NT2/D1 (cell line): ENCODE measurements around the gene RFLNA.

Experiments used
- DNase-seq: peaks from one replicate; pipeline ENCODE4 v3.0.0-alpha.2; 2011; ENCODE audit warnings: low read depth, low spot score
- H3K27me3 ChIP-seq: 2 replicates; pipeline ENCODE4 v1.6.0; 2011; ENCODE audit warnings: mild to moderate bottlenecking; ENCODE audit not compliant: insufficient read length, insufficient read depth
- H3K36me3 ChIP-seq: 2 replicates; pipeline ENCODE4 v1.6.1; 2011; ENCODE audit warnings: mild to moderate bottlenecking, low read length, mixed read lengths; ENCODE audit not compliant: insufficient read depth, insufficient read length
- H3K4me1 ChIP-seq: 2 replicates; pipeline ENCODE4 v1.5.1; 2011; ENCODE audit not compliant: insufficient read depth, insufficient read length
- H3K4me3 ChIP-seq: 2 replicates; pipeline ENCODE4 v1.5.1; 2011; ENCODE audit warnings: low read depth; ENCODE audit not compliant: insufficient read length
- H3K9ac ChIP-seq: 2 replicates; pipeline ENCODE4 v1.6.0; 2011; ENCODE audit warnings: low read depth; ENCODE audit not compliant: insufficient read length
- H3K9me3 ChIP-seq: 2 replicates; pipeline ENCODE4 v1.5.1; 2011; ENCODE audit warnings: mild to moderate bottlenecking, low read length; ENCODE audit not compliant: insufficient read depth
- SUZ12 ChIP-seq: IDR thresholded peaks from 2 replicates; pipeline ENCODE4 v1.6.1; 2011; ENCODE audit not compliant: insufficient read length, insufficient read depth; ENCODE audit errors: extremely low read depth
- YY1 ChIP-seq: IDR thresholded peaks from 2 replicates; pipeline ENCODE4 v1.6.1; 2011; ENCODE audit not compliant: insufficient read length, insufficient read depth
- ZNF274 ChIP-seq: IDR thresholded peaks from 2 replicates; pipeline ENCODE4 v1.6.1; 2011; ENCODE audit warnings: mild to moderate bottlenecking, low read depth, low read length

The RFLNA gene

GRCh38 chr12:124276337-124276736, 18.6 kb upstream of the RFLNA start:
- peaks cover 11% of the 10 kb centered on the region for H3K4me1 ChIP-seq

GRCh38 chr12:124277394-124278241, 17.3 kb upstream of the RFLNA start:
- H3K27me3 ChIP-seq, result no peaks in the 10 kb centered on the region
- no peak overlapping the region for H3K4me3 ChIP-seq
- peaks cover 7% of the 10 kb centered on the region; the same call in 1 of the 2 replicates for H3K9me3 ChIP-seq
- H3K4me1 ChIP-seq, result peaks cover 11% of the 10 kb centered on the region
- no peaks in the 10 kb centered on the region for H3K36me3 ChIP-seq
- DNase-seq, result no peak
- TF ChIP-seq ZNF274 (no peak), SUZ12 (no peak), YY1 (no peak)
- no peak overlapping the region for H3K9ac ChIP-seq

More at GRCh38 chr12:124276337-124276736, 18.6 kb upstream of the RFLNA start:
- DNase-seq, result no peak
- TF ChIP-seq SUZ12, result no peak
- TF ChIP-seq YY1, result no peak
- no peak for TF ChIP-seq ZNF274
- H3K27me3 ChIP-seq, result no peaks in the 10 kb centered on the region
- H3K36me3 ChIP-seq, result no peaks in the 10 kb centered on the region
- peaks cover 5% of the 10 kb centered on the region; the same call in 1 of the 2 replicates for H3K9me3 ChIP-seq
- H3K4me3 ChIP-seq, result no peak overlapping the region
- no peak overlapping the region for H3K9ac ChIP-seq

GRCh38 chr12:124278389-124279101, 16.3 kb upstream of the RFLNA start:
- Histone ChIP-seq H3K9me3 (peaks cover 7% of the 10 kb centered on the region; the same call in 1 of the 2 replicates), H3K27me3 (no peaks in the 10 kb centered on the region), H3K4me1 (peaks cover 11% of the 10 kb centered on the region), H3K9ac (no peak overlapping the region), H3K36me3 (no peaks in the 10 kb centered on the region), H3K4me3 (no peak overlapping the region)
- no peak for DNase-seq
- TF ChIP-seq SUZ12, result no peak
- TF ChIP-seq YY1, result no peak
- TF ChIP-seq ZNF274, result no peak

DNA sequence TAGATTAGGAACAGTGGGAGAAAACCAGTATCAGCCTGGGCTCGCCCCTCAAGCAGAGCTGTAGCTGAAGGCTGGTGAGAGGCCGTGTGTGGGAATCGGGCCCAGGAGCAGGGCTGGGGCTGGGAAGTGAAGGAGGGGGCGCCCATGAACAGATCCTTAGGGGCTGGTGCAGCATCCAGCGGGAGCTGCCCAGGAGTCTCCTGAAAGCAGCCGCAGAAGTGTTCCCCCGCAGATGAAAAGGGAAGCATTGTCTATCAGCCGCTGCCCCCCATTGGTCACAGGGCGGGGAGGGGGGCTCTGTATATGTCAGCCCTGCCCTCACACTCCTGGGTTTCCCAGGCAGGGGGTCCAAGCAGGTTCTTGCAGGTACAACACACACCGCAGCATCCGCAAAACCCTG, 15.6 kb upstream of the RFLNA start:
- no peak for TF ChIP-seq YY1
- no peak for TF ChIP-seq SUZ12
- no peak for TF ChIP-seq ZNF274
- Histone ChIP-seq H3K9me3 (peaks cover 8% of the 10 kb centered on the region), H3K27me3 (no peaks in the 10 kb centered on the region), H3K36me3 (no peaks in the 10 kb centered on the region), H3K4me1 (peaks cover 11% of the 10 kb centered on the region), H3K4me3 (no peak overlapping the region), H3K9ac (peak overlapping the region; percentile 27)
- DNase-seq, result no peak

GRCh38 chr12:124279846-124280360, 15.0 kb upstream of the RFLNA start:
- no peak for DNase-seq
- Histone ChIP-seq H3K9me3 (peaks cover 14% of the 10 kb centered on the region), H3K4me1 (peaks cover 11% of the 10 kb centered on the region), H3K36me3 (no peaks in the 10 kb centered on the region), H3K27me3 (no peaks in the 10 kb centered on the region), H3K9ac (peak overlapping the region; percentile 27), H3K4me3 (no peak overlapping the region)
- TF ChIP-seq SUZ12 (no peak), ZNF274 (no peak), YY1 (no peak)

GRCh38 chr12:124281309-124281708, 13.6 kb upstream of the RFLNA start:
- Histone ChIP-seq H3K9ac (no peak overlapping the region), H3K9me3 (peaks cover 16% of the 10 kb centered on the region), H3K36me3 (no peaks in the 10 kb centered on the region), H3K4me1 (peaks cover 11% of the 10 kb centered on the region), H3K4me3 (no peak overlapping the region), H3K27me3 (no peaks in the 10 kb centered on the region)
- DNase-seq, result no peak
- no peak for TF ChIP-seq YY1
- TF ChIP-seq ZNF274, result no peak
- no peak for TF ChIP-seq SUZ12

DNA sequence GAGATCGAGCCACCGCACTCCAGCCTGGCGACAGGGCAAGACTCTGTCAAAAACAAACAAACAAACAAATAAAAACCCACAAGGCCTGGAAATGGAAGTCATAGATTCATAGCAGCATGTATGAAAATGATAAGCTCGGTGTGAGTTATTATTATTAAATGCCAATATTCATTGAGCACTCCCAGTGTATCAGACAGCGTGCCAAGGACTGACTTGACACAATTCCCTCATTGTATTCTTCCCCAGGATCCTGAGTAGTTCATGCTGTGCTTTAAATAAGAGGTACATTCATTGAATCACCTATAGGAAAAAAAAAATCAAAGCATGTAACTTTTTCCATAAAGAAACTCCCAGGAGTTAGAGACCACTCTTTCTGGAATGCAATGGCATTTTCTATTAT, 12.6 kb upstream of the RFLNA start:
- TF ChIP-seq YY1, result no peak
- no peak for TF ChIP-seq ZNF274
- TF ChIP-seq SUZ12, result no peak
- Histone ChIP-seq H3K27me3 (no peaks in the 10 kb centered on the region), H3K9ac (no peak overlapping the region), H3K4me3 (no peak overlapping the region), H3K9me3 (peaks cover 16% of the 10 kb centered on the region), H3K4me1 (peaks cover 10% of the 10 kb centered on the region), H3K36me3 (no peaks in the 10 kb centered on the region)
- no peak for DNase-seq
